GM19043 (cell line): ENCODE results near the gene RDH16.
A peak's percentile ranks its signal among the peaks of the same experiment; 100 is the strongest.

Source experiments
- ATAC-seq: cut with Tn5 transposase; IDR thresholded peaks from one replicate; pipeline ENCODE4 v1.9.1; 2021; ENCODE audit warnings: low read depth; ENCODE audit not compliant: unreplicated experiment

The RDH16 gene, protein sequence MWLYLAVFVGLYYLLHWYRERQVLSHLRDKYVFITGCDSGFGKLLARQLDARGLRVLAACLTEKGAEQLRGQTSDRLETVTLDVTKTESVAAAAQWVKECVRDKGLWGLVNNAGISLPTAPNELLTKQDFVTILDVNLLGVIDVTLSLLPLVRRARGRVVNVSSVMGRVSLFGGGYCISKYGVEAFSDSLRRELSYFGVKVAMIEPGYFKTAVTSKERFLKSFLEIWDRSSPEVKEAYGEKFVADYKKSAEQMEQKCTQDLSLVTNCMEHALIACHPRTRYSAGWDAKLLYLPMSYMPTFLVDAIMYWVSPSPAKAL

GRCh38 chr12:56957229-56958052 lies at the start of gene RDH16:
Gene RDH16 (minus strand): TSS chr12:56957608. CDS start chr12:56957462, 146 bp downstream.
- ATAC-seq = no peak

- ATAC-seq = peak; percentile 8
Observed at GRCh38 chr12:57006809-57007475, 49.5 kb upstream of the RDH16 start.

DNA sequence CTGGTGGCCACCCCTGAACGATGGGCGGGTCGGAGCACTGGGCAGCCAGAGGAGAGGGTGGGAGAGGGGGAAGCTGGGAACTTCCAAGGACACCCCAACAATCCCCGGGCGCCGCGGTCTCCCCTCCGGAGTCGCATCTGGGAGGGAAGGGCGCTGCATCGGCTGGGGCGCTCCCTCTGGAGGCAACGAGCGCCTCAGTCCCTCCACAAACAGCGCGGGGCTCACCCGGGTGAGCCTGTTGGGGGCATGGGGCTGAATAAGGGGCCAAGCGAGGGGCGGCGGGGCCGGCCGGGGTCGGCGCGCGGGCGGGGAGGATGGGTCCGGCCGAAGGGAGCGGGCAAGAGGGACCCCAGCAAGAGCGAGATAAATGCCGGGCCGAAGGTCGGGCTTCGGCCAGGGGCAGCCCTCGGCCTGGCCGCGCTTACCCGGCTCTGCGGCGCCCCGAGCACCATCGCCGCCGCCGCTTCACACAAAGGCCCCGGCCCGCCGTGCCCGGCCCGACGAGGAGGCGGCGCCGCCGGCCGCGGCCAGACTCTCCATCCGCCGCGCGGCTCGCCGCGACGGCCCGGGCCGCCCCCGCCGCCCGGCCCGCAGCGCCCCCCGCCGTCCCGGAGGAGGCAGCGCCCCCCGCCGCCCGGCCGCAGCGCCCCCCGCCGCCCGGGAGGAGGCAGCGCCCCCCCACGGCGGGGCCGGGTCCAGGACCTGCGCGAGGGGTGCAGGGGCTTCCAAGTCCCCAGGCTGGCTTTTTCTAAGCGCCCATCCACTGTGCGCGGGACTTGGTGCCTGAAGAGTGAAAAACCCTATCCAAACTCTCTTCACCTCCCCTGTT lies 48.8 kb upstream of the RDH16 start, which contains the start of gene ZBTB39:
Gene ZBTB39, minus strand, starts transcription at position 567 of the 829 bp plus-strand sequence. CDS start 1,629 bp downstream, outside the sequence.
- peak; percentile 65 for ATAC-seq

GRCh38 chr12:57004651-57005050 lies 47.2 kb upstream of the RDH16 start:
- no peak for ATAC-seq

DNA sequence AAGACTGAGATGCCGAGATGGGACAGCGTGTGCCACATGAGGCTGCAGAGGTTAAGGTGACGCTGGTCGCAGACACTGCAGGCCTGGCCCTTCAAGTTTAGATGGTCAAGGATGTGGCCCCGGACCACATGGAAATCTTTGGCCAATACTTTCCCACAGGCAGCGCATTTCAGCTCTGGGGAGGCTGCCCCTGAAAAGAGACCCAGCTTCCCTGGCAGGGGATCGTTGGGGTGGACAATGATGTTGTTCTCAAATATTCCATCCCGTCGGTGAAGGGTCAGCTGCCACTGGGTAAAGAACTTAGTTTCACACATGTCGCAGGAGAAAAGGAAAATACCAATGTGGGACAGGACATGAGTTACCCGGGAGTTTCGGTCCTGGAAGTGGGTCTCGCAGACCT lies 46.0 kb upstream of the RDH16 start:
- ATAC-seq = no peak

- no peak for ATAC-seq
Observed at GRCh38 chr12:57001448-57001906, 44.1 kb upstream of the RDH16 start.

GRCh38 chr12:57000393-57000792 lies 43.0 kb upstream of the RDH16 start:
- no peak for ATAC-seq

DNA sequence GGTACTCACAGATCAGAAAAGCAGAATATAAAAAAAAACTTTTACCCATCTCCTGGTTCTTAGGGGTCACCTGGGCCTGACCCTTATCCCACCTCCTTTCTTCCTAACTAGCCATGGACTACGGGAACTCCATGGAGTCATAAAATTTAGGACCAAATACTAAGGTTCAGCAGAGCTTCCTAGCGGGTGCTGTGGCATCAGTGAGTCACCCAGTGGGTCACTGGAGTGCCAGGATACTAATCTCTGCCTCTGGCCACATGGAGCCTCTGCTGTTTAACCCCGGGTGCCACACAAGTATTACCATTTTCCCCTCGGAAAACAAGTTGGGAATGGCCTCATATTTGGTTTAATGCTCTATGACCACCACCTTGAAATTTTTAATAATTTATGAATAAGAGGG lies 42.0 kb upstream of the RDH16 start:
- no peak for ATAC-seq

- ATAC-seq = peak; percentile 91
Observed at GRCh38 chr12:56998981-56999380, 41.6 kb upstream of the RDH16 start.

DNA sequence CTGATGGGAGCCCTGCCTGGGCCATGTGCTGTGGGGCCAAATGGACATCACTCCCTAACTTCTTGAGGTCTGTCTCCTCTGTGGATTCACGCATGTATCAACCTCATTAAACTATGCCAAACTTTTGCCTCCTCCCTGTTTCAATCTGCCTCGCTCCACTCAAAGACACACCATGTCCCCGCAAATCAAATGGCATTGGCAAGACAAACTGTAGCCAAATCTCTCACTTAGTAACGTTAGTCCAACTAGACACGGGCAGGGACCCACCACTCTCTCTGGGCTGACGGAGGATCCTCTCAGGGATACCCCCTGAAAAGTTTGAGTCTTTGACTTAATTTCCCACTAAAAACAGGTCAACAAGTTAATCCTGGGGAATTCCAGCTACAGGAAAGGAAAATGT lies 40.9 kb upstream of the RDH16 start:
- ATAC-seq = no peak

DNA sequence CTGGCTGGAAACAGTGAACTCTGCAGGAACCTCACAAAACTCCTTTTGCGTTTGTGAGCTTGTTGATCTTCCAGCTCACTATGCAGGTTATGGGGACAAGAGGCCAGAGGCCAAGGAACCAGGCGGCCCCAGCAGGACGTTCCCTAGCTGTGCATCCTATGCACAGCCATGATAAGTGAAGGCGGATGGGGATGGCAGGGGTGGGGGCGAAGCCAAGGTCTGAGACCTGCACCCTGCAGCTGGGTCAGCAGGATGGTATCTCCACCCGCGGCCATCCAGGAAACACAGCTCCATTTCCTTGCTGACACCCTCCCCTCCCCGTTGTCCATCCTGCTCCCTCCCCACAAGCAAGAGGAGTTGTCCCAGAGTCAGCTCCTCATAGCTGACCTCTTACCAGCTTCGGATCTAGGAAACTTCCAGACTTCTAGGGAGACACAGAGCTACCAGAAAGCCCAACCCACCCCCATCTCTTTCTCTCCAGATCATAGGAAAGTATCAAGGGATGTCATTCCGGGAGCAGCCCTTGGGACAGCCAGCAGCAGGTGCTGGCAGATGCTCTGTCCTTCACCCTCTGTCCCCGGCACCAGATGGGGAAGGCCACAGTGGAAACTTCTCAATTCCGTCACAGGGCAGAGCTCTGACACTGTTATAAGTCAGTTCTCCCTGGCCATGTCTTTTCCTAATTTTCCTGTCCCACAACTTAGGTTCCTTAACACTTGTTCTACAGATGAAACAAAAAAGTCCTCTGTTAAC lies 39.6 kb upstream of the RDH16 start:
- ATAC-seq = no peak

GRCh38 chr12:56995930-56996496 lies 38.6 kb upstream of the RDH16 start:
- no peak for ATAC-seq

DNA sequence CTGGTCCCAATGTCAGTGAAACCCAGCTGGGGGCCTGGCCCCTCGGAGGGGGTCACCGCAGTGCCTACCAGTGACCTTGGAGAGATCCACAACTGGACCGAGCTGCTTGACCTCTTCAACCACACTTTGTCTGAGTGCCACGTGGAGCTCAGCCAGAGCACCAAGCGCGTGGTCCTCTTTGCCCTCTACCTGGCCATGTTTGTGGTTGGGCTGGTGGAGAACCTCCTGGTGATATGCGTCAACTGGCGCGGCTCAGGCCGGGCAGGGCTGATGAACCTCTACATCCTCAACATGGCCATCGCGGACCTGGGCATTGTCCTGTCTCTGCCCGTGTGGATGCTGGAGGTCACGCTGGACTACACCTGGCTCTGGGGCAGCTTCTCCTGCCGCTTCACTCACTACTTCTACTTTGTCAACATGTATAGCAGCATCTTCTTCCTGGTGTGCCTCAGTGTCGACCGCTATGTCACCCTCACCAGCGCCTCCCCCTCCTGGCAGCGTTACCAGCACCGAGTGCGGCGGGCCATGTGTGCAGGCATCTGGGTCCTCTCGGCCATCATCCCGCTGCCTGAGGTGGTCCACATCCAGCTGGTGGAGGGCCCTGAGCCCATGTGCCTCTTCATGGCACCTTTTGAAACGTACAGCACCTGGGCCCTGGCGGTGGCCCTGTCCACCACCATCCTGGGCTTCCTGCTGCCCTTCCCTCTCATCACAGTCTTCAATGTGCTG lies 38.0 kb upstream of the RDH16 start:
- ATAC-seq = no peak

DNA sequence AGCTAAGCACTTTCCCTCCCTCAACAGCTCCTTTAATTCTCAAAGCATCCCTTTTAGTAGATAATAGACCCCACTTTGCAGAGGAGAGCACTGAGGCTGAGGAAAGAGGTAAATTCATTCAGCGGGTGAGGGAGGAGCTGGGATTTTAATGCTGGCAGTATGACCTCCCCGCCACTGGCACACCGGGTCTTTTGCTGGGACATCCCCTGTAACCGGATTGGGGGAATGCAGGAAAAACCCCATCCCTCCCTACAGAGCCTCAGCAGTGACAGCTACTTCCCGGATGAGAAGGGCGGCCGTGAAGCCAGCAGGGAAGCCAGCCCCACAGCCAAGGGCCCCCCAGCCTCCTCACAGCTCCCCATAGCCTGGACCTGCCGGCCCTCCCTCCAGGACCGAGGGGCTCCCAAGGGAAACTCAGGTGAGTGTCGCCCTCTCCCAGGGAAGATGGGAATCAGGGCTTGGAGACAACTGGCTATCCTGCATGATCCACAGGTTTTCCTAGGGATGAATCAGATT lies 36.9 kb upstream of the RDH16 start:
- no peak for ATAC-seq

DNA sequence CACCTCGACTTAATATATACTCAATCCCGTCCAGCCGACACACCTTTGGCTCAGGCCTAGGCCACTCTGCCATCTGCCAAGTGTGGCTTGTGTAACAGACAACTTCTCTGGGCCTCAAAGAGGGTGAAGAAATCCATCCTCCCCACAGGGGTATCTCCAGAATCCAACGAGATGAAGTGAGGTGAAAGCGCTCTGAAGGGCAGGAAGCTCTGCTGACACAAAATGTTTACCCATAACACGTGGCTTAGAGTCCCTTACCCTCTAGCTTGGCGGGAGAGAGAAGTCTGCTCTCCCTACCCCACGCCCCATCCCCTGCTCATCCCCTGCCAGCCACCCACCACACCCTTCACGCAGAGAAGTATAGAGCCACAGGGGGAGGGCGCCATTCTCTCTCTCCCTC lies 35.9 kb upstream of the RDH16 start:
- no peak for ATAC-seq

DNA sequence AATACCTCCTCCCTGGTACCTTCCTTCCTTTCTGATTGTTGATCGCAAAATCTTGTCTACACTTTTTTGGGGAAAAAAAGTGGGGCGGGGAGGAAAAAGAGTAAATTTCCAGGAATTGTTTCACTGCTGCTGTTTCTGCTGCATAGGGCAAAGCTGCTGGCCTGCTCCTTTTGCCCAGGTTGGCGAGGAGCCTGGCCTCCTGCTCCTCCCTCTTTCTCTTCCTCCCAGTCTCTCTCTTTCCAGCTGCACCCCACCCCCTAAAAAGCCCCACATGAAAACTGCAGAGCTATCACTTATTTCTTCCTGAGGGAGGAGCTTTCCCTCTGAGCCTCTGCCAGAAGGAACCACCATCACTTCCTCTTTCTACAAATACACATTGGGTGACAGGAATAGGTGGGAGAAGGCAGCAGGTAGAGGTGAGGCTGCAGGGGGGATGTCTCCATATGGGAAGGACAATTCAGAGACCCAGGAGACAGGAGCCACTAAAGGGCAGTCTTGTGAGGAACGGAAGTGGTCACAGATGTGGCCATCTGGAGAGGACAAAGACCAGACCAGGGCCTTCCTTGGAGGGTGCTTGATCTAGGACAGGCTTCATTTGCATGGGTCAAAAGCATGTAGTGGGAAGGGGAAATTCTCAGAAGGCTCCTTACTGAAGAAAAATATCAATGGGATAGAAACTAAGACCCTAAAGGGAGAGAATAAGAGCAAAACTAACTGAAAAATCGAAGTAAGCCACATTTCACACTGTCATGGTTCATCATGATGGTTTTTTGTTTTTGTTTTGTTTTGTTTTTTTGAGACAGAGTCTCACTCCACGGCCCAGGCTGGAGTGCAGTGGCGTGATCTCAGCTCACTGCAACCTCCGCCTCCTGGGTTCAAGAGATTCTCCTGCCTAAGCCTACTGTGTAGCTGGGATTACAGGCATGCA lies 34.2 kb upstream of the RDH16 start:
- no peak for ATAC-seq

- no peak for ATAC-seq
Observed at GRCh38 chr12:56990648-56991318, 33.4 kb upstream of the RDH16 start.
